NCI-H146 treated with DMSO at 0.1 percent for 48 hours (cell line): ENCODE data around the gene KCNJ10.

Source experiments
- DNase-seq: peaks from one replicate; lab custom pipeline; 2025; ENCODE audit not compliant: unreplicated experiment; lab: John Stamatoyannopoulos, UW

Gene KCNJ10

GRCh38 chr1:160025314-160025713, 44.6 kb downstream of the KCNJ10 start:
- no peak for DNase-seq

GRCh38 chr1:160024195-160024905, 45.6 kb downstream of the KCNJ10 start:
- DNase-seq: no peak

DNA sequence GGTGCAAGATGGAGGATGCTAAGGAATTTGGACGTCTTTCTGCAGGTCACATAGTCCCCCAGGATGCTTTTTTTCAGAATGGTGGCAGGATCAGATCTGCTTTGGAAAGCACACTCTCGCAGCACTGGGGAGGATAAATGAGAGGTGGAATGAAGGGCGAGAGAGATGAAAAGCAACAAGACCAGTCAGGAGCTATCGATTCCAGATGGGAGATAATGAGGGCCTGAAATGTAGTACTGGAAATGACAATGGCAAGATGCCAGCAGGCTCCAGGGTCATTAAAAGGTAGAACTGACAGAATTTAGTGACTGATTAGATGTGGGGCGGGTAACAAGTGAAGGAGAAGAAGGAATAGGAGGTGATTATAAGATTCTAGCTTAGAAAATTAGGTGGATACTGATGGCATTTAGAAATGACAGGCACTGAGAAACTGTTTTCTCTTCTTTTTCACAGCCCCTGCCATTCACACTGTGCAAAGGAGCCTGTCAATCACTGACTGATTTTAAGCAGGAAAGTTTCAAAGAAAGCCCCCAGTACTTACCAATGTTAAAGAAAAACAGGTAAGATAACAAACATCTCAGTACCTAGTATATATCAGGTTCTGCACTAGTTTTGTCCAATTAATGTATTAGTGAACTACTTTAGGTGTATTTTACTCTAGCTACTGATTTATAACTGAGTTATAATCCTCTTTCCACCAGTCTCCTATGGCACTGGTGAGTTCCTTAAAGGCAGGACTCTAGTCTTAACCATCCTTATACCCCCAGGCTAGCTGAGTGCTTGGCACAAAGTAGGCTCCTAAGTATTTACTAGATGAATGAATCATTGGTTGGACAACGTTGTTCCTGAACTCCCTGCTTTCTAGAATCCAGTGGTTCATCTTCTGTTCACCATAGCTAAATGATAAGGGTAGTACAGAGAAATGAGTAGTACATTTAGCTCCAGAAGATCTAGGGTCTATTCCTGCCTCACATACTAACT, 47.3 kb downstream of the KCNJ10 start:
- DNase-seq: peak; percentile 30

DNA sequence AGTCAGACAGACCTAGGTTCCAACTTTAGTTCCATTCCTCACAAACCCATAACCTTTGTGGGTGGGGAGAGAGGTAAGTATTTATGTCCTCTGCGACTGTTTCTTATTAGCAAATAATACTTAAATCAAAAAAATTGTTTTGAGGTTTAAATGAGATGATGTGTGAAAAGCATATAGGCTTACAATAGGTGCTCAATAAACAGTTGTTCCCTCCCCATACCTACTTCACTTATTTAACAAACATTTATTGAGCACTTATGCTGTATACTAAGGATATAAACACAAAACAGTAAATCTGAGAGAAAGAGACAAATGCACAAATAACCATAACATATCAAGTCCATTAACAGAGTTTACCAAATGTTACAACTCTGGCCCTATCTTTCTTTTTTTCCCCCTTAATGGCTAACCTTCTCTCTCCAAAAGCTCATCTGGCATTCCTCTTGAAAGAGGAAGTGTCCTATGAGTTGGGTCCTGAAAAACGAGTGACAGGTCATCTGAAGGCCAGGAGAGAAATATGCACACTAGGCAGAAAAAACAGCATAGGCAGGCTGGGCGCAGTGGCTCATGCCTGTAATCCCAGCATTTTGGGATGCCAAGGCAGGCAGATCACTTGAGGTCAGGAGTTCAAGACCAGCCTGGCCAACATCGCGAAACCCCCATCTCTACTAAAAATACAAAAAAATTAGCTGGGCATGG, 48.4 kb downstream of the KCNJ10 start:
- DNase-seq: no peak

GRCh38 chr1:160020196-160020595, 49.8 kb downstream of the KCNJ10 start:
- no peak for DNase-seq

DNA sequence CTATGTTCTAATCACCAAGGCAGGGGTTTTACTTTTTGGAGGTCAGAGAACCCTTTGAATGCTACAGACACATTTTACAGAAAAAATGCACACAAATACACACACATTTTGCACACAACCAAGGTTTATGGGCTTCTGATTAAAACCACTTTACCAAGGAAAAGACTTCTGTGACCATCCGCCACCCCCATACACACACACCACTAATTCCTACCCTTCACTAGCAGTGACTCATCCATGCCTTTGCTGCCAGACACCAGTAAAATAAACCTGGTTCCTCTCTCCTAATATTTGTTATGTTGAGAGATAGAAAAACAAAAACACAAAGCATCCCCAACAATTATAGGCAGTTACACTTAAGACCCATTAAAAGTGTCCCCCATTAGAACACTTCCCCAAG, 51.1 kb downstream of the KCNJ10 start:
- no peak for DNase-seq

DNA sequence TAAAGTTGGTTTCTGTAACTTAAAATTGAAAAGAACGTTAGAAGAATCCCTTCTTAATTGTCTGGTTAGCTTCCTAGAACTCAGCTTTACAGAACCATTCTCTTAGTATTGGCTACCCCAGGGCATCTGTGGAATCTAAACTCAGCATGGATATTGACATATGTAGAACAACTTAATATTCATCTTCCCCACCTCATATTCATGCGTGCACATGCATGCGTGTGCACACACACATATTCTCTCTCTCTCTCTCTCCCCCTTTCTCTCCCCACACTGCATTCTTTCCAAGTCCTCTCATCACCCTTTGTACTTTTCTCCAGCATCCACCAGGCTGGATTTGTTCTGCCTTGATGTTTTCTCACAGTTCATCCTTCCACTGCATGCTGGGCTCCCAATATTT, 51.6 kb downstream of the KCNJ10 start:
- no peak for DNase-seq

DNA sequence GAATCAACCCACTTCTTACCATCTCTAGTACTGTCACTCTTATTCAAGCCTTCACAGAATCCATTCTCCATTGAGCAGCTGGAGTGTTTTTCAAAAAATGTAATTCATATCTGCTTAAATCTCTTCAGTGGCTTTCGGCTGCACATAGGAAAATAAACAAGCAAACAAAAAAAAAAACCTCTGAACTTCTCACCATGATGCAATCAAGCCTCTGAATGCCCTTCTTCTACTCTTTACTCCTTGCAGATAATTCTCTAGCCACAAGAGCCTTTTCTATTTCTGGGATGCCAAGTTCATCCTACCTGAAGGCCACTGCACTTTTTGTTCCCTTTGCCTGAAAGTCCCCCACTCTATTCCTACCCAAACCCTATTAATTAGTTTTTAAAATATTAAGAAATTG, 52.4 kb downstream of the KCNJ10 start:
- no peak for DNase-seq

GRCh38 chr1:160011781-160012180, 58.2 kb downstream of the KCNJ10 start:
- no peak for DNase-seq

DNA sequence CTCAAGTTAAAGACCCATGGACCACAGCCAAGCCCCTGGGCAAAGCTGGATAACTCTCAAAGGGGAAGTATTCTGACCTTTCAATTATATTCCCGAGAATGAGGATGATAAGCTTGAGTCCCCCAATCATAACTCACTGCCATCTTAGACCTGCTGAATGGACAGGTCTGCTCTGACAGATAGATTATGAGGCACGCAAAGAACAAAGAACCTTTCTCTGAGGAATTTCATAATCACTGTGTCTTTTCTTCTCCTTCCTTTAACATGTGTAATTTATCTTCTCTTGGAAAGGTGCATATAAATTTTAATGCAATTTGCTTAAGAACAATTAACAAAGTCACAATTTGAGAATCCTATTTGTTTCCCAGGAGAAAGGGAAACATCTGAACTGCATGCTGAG, 60.2 kb downstream of the KCNJ10 start:
- DNase-seq: no peak

DNA sequence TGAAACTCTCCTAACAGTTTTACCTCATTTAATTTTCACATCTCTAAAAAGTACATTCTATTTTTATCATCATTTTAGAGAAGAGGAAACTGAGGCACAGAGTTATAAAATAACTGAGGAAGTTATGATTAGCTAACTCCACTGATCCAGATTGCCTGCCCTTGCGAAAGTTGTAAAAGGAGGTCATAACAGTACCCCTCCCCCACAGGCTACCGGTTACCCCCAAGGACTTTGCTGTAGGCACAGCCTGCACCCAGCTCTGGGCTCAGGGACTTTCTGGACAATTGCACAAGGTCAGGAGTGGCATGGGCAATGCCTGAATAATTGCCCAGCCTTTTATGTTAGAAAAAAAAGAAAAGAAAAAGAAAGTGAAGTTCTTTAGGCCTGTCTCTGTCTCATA, 60.9 kb downstream of the KCNJ10 start:
- no peak for DNase-seq

- peak; percentile 5 for DNase-seq
Observed at GRCh38 chr1:160007577-160008200, 62.3 kb downstream of the KCNJ10 start.

GRCh38 chr1:160006312-160006940, 63.5 kb downstream of the KCNJ10 start:
- peak; percentile 12 for DNase-seq

DNA sequence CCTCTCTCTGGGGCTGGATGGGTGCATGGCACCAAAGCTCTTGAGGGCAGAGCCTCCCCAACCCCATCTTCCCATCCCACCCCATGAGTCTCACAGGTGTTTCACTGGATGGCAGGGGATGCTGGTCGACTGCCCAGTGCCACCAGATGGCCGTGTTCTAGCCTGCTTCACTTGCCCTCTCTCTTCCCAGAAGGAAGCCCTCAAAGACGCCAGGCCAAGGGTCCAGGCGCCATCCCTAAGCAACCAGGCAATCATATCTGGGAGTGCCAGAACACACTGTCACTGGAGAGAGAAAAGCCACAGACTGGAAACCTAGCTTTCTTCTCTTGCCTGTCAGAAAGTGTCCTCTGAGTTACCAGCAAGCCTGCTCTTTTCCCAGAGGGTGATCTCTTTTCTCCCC, 64.9 kb downstream of the KCNJ10 start:
- no peak for DNase-seq

DNA sequence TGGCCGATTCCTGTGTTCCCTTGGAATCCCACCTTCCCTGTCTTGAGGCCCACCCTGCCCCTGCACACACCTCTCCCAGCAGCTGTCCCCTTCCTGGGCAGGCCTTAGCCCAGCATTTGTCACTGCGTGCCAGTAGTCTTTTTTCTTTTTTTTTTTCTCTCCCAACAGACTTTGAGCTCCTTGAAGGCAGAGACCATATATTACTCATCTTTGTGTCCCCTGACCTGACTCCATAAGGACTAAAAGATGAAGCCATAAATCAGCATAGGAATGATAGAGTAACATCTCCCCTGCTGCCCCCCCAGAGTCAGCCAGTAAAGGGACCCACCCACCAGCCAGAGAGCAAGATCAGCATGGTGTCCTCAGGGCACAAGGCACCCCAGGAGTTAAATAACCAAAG, 65.5 kb downstream of the KCNJ10 start:
- DNase-seq: no peak

DNA sequence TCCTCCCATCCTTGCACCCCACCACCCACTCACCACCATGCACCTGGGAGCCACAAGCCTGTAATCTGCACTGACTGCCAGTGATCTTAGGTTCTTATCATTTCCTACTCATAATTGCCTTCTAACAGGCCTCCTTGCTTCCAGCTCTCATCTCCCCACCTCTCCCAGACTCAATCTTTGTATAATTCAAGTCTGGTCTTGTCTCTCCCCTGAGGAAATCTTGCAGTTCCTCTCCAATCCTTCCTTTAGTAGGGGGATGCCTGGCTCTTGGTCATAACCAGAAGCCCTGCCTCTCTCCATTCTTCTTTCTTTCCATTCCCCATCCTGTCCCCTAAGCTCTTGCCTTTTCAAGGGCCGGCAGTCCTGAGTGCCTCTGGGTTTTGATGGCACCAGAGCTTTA, 66.0 kb downstream of the KCNJ10 start:
- DNase-seq: no peak

GRCh38 chr1:160001440-160001839, 68.5 kb downstream of the KCNJ10 start:
- no peak for DNase-seq

DNA sequence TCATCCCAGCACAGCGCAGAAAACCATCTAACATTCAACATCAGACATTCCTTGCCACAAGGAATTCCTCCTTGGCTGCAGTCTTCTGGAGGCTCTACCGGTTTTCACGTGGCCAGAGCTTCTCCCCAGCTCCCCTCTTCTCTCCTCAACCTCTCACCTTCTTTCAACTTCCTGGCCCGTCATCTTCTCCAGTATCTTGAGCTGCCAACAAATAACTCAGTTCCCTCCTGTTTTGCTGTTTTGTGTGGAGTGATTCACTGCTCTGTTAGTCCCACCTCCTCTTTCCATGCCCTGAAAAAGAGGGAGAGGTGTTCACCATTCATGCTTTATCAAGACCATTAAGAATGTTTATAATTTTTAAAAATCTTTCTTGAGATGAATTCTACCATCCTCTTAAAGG, 70.8 kb downstream of the KCNJ10 start:
- no peak for DNase-seq

DNA sequence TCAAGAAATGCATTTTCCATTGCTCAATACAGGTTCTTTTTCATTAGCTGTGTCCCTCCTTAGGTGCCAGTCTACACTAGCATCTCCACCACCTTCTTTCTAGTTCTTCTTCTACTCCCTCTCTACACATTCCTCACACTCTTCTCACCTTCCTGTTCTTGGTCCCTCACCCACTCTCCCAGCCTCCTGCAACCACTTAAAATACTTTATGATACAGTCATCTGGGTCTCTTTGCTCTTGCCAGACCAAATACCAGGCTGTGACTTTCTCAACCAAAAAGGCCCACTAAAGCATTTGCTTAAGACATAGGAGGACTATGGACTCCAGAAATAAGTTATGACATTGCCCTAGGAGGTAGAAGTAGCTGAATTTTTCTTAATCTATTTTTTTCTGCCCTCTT, 73.3 kb downstream of the KCNJ10 start:
- no peak for DNase-seq

GRCh38 chr1:159994896-159995295, 75.1 kb downstream of the KCNJ10 start:
- no peak for DNase-seq

DNA sequence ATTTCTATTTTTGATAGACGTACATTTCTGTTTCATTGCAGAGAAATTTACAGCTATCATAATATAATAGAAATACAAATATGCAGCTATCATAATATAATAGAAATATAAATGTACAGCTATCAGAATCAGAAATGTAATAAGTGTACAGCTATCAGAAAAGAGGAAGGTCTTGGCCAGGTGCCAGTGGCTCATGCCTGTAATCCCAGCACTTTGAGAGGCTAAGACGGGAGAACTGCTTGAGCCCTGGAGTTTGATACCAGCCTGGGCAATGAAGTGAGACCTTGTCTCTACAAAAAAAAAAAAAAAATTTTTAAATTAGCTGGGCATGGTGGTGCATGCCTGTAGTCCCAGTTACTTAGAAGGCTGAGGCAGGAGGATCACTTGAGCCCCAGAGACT, 76.0 kb downstream of the KCNJ10 start:
- DNase-seq: no peak
